ENCODE measurements around the gene COL18A1. TPM values are rescaled to one million over a fixed set of nuclear protein-coding genes. Genes with fewer than 3 reads are reported as not detected.

Gene COL18A1
- polyA plus RNA-seq, 1 of the 3 experiments (the other 2 are of a cell fraction): 118 TPM

DNA sequence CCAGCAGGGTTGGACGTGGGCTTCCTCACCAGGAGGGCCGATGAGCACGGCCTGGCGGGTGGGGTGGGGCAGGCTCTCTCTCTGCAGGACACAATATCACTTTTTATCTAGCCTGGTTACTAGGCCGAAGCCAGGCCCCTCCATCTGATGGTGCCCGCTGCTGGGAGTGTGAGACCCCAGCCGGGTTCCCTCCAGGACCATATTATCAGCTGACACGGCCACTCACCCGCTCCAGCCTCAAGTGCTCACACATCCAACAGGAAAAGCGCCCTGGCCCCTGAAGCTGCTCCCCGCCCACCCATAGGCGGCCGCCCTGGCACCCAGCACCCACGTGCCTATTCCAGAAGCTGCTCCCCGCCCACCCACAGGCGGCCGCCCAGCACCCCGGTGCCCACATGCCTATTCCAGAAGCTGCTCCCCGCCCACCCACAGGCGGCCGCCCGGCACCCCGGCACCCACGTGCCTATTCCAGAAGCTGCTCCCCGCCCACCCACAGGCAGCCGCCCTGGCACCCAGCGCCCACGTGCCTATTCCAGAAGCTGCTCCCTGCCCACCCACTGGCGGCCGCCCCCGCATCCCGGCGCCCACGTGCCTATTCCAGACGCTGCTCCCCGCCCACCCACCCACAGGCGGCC is 132.3 kb downstream of the COL18A1 start:
- Histone ChIP-seq H3K4me2 (no peak overlapping the region), H3K27me3 (ENCODE audit: insufficient read depth) (no peaks in the 10 kb centered on the region), H4K20me1 (ENCODE audit: insufficient read depth) (no peaks in the 10 kb centered on the region), H3K27ac (ENCODE audit: low read depth in 2 of 2, low read length in 1 of 2) (no peak overlapping the region), H2AFZ (ENCODE audit: low read depth) (no peak overlapping the region), H3K9me2 (no peaks in the 10 kb centered on the region), H3K9me3 (no peaks in the 10 kb centered on the region), H3K79me2 (ENCODE audit: insufficient read depth) (peaks cover 21% of the 10 kb centered on the region; the same call in 1 of the 2 replicates), H3K9ac (no peak overlapping the region), H3K36me3 (replicated peaks in 1 of 2; ENCODE audit: control insufficient read depth in 1 of 2, insufficient read depth in 2 of 2, low read length in 1 of 2) (peaks cover 0 to 12% of the 10 kb centered on the region in 2 experiments), H3K4me1 (ENCODE audit: control insufficient read depth in 1 of 2, insufficient read depth in 2 of 2, low read depth in 1 of 2, low read length in 1 of 2) (peaks cover 0 to 37% of the 10 kb centered on the region in 2 experiments; a peak in 1 of 4 replicates), H3F3A (replicated peaks; ENCODE audit: insufficient read depth) (no peaks in the 10 kb centered on the region), H3K4me3 (ENCODE audit: low read depth in 2 of 2, low read length in 1 of 2) (no peak overlapping the region)
- ChIA-PET POLR2A (no interaction called here), CTCF (interaction anchor here (0.8 to 1.1 kb wide), 3 partner anchors 19 to 284 kb away, joined by 3 read pairs; no protein-coding TSS in a partner anchor)
- DNase-seq: no peak
- TF ChIP-seq USF2 (IDR thresholded peaks at IDR 0.05; ENCODE audit: borderline replicate concordance, low read depth, low read length) (no peak), EZH2phosphoT487 (IDR thresholded peaks at IDR 0.05; ENCODE audit: borderline replicate concordance, low read depth) (no peak), RFX5 (IDR thresholded peaks at IDR 0.05; ENCODE audit: low read length) (no peak), RXRA (IDR thresholded peaks at IDR 0.05; ENCODE audit: borderline replicate concordance, low read depth) (no peak), GATA2 (CRISPR knock-in tag; IDR thresholded peaks at IDR 0.05) (no peak), CHD2 (IDR thresholded peaks at IDR 0.05; ENCODE audit: low read length, partially characterized antibody) (no peak), MAX (IDR thresholded peaks at IDR 0.05; ENCODE audit: low read depth) (no peak), NRF1 (IDR thresholded peaks at IDR 0.05; ENCODE audit: low read depth, low read length) (no peak), ELF1 (IDR thresholded peaks at IDR 0.05) (no peak), YY1 (IDR thresholded peaks at IDR 0.05; ENCODE audit: low read depth) (no peak), REST (IDR thresholded peaks at IDR 0.05; ENCODE audit: low read depth, low read length) (no peak), FOSL2 (IDR thresholded peaks at IDR 0.05; ENCODE audit: borderline replicate concordance, low read depth) (no peak), FOXM1 (IDR thresholded peaks at IDR 0.05; ENCODE audit: low read depth) (no peak), NFIC (IDR thresholded peaks at IDR 0.05; ENCODE audit: borderline replicate concordance) (no peak), GABPA (IDR thresholded peaks at IDR 0.05; ENCODE audit: low read depth) (no peak), TCF12 (IDR thresholded peaks at IDR 0.05) (no peak), RCOR1 (IDR thresholded peaks at IDR 0.05; ENCODE audit: low read length) (no peak)
- TF ChIP-seq, protein P1, sequence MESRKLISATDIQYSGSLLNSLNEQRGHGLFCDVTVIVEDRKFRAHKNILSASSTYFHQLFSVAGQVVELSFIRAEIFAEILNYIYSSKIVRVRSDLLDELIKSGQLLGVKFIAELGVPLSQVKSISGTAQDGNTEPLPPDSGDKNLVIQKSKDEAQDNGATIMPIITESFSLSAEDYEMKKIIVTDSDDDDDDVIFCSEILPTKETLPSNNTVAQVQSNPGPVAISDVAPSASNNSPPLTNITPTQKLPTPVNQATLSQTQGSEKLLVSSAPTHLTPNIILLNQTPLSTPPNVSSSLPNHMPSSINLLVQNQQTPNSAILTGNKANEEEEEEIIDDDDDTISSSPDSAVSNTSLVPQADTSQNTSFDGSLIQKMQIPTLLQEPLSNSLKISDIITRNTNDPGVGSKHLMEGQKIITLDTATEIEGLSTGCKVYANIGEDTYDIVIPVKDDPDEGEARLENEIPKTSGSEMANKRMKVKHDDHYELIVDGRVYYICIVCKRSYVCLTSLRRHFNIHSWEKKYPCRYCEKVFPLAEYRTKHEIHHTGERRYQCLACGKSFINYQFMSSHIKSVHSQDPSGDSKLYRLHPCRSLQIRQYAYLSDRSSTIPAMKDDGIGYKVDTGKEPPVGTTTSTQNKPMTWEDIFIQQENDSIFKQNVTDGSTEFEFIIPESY (IDR thresholded peaks at IDR 0.05; ENCODE audit: borderline replicate concordance, low read depth): no peak
- TF ChIP-seq, protein P2, sequence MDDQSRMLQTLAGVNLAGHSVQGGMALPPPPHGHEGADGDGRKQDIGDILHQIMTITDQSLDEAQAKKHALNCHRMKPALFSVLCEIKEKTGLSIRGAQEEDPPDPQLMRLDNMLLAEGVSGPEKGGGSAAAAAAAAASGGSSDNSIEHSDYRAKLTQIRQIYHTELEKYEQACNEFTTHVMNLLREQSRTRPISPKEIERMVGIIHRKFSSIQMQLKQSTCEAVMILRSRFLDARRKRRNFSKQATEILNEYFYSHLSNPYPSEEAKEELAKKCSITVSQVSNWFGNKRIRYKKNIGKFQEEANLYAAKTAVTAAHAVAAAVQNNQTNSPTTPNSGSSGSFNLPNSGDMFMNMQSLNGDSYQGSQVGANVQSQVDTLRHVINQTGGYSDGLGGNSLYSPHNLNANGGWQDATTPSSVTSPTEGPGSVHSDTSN (IDR thresholded peaks at IDR 0.05): no peak
- WGBS (ENCODE audit: low lambda C conversion rate): 93% methylated on average over 28 of the region's 37 CpGs
